HG03442 (cell line): ENCODE results near the gene MBP.
A peak's percentile ranks its signal among the peaks of the same experiment; 100 is the strongest.

Experiments used
- ATAC-seq: cut with Tn5 transposase; IDR thresholded peaks from one replicate; pipeline ENCODE4 v1.9.1; 2021; ENCODE audit warnings: mild to moderate bottlenecking, moderate library complexity; ENCODE audit not compliant: unreplicated experiment

The MBP gene

GRCh38 chr18:77068321-77069312 is 64.0 kb downstream of the MBP start:
- no peak for ATAC-seq

- peak; percentile 23 for ATAC-seq
These were observed 65.1 kb downstream of the MBP start for GRCh38 chr18:77067291-77068061.

GRCh38 chr18:77066689-77067088 is 65.9 kb downstream of the MBP start:
- no peak for ATAC-seq

DNA sequence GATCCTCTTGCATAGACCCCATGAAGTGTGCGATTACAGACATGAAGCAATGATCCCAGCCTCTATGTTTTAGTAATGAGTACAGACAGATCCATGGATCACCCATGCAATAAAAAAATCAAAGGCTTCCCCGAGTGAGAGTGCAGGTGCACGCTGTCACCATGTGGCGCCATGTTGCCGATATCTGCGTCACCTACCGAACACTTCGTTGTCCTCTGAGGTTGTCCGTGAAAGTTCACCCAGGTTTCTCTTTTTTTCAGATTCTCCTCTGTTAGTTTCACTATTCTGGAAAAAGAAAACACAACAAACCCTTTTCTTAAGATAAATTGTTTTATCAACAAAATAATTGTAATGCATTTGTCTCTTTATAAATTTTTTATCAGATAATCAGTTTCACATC is 66.5 kb downstream of the MBP start:
- no peak for ATAC-seq

GRCh38 chr18:77065221-77065981 is 67.2 kb downstream of the MBP start:
- peak; percentile 24 for ATAC-seq

GRCh38 chr18:77063260-77063659 is 69.3 kb downstream of the MBP start:
- ATAC-seq: peak; percentile 35

GRCh38 chr18:77062518-77063003 is 70.0 kb downstream of the MBP start:
- peak; percentile 63 for ATAC-seq

GRCh38 chr18:77061946-77062517 is 70.6 kb downstream of the MBP start:
- peak; percentile 35 for ATAC-seq

GRCh38 chr18:77061281-77061945 is 71.2 kb downstream of the MBP start:
- ATAC-seq: no peak

GRCh38 chr18:77060151-77060550 is 72.4 kb downstream of the MBP start:
- no peak for ATAC-seq

GRCh38 chr18:77059294-77059916 is 73.2 kb downstream of the MBP start:
- ATAC-seq: no peak

GRCh38 chr18:77058290-77058835 is 74.2 kb downstream of the MBP start:
- no peak for ATAC-seq

GRCh38 chr18:77057006-77057395 is 75.6 kb downstream of the MBP start:
- no peak for ATAC-seq

DNA sequence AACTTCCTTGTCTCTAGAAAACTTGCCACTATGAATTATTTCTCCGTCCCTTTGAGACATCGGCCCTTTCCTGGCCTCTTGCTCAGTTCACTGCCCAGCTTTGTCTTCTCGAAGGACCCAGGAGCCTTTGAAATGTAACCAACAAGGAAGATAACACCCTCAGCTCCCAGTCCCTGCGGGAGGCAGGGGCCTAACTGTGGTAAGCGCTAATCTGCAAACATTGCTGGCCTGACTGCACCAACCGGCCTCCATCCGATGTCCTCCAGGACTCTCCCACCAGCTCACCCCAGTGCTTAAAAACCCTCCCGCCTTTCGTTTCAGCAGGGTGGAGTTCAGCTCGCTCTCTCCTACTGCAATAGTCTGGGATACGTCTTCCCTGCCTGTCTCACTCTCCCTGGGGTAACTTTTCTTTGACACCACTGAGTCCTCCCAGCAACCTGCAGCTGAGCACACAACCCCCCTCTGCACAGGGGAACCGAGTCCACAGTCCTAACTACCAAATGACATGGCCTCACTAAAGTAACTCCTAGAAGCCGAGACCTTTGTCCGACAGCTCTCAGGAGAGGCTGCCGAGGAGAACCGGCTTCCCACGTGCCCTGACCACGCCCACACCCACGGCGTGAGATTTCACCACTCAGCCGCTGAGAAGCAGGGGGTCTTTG is 76.1 kb downstream of the MBP start:
- ATAC-seq: no peak

- no peak for ATAC-seq
These were observed 76.9 kb downstream of the MBP start for GRCh38 chr18:77055429-77056300.

DNA sequence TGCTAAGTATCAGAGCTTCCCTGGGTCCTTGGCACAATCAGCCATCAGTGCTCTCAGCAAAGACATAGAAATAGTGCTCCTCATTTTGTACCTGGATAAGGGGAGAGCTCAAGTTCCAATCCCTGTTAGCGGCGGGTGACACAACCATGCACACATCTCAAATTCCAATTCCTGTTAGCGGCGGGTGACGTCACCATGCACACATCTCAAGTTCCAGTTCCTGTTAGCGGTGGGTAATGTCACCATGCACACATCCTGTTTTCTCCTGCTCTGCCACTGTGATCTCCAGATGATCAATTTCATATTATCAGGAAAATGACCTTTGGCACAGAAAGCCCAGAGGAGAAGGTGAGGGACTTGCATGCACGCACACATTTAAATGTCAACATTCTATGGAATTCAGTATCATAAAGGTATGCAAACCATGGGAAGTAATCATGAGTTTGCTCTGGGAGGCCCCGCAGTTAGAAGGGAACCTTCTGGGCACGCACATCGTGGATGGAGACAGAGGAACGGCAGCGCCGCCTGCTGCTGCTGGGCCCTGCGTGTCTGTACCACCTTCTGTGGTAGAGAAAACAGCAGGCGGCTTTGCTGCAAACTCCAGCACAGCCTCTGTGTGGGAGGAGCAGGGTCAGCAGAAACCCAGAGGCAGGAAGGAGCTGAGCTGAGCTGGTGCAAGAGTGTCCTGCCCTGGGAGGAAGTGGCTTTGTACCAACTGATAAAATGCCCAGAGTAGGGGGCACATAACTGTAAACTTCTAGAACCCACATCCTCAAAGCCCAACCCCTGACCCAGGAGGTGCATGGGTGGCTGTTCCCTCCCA is 77.8 kb downstream of the MBP start:
- peak; percentile 82 for ATAC-seq

- no peak for ATAC-seq
These were observed 78.3 kb downstream of the MBP start for GRCh38 chr18:77054288-77054605.
